COLO668 (cell line): ENCODE results near the gene PHF8.

Experiments used
- DNase-seq: peaks from one replicate; lab custom pipeline; 2025; ENCODE audit not compliant: unreplicated experiment; lab: John Stamatoyannopoulos, UW

Gene PHF8

DNA sequence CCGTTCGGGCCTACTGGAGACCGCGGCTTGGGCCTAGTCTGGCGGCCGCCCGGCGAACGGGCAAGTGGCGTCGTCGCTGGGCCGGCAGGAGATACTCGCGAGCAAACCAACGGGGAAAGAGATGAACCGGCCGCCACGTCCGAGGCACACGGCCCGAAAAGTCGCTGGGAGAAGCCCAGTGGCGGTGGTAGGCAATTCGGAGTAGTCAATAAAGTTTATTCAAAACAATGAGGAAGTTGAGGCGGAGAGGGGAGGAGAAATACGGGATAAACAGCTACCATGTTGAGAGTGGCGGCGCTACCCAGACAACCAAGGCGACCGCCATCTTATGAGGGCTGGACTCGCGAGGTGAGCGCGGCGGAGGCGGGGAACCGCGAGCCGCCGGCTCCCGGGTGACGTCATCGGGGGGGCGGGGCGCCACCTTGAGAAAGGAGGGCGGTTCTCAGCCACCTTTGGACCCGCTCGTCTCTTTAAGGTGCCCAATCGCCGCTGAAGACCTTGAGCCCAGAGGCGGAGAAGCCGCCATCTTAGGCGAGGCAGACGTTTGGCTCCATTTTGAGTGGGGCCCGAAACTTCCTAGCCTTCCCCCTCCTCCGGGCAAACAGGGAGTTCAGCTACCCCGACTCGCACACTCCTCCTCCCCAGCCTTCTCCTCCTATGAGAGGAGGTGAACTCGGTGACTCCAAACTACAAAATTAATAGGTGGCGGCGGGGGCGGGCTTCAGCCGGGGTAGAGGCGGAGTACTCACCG, at the start of gene PHF8:
Gene PHF8, minus strand, starts transcription at position 348 of the 751 bp plus-strand sequence. CDS start 1,745 bp downstream, outside the sequence.
- DNase-seq, result peak; percentile 95

- no peak for DNase-seq
These were observed 49.3 kb upstream of the PHF8 start for GRCh38 chrX:54093571-54093970.

DNA sequence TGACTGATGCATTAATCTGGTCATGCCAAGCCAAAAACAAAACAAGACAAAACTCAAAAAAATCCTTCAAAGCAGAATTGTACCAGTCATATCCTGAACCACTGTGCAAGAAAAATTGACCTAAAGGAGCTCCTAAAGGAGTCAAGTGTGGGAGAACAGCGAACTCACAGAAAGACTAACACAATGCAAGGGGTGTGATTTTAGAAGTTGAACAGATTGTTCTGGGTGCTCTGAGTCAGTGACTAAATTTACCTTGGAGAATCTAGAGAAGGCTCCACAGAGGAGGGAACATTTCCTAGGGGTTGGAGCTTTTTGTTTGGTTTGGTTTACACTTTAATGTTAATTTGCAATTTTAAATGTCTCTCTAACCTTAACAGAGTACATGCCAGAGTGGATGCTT, 48.9 kb upstream of the PHF8 start:
- DNase-seq, result no peak

- DNase-seq, result no peak
These were observed 46.6 kb upstream of the PHF8 start for GRCh38 chrX:54090880-54091279.

- no peak for DNase-seq
These were observed 44.9 kb upstream of the PHF8 start for GRCh38 chrX:54089191-54089590.

GRCh38 chrX:54087661-54088060, 43.4 kb upstream of the PHF8 start:
- no peak for DNase-seq

- DNase-seq, result no peak
These were observed 41.4 kb upstream of the PHF8 start for GRCh38 chrX:54085666-54086065.

GRCh38 chrX:54076903-54077302, 32.6 kb upstream of the PHF8 start:
- DNase-seq, result no peak

DNA sequence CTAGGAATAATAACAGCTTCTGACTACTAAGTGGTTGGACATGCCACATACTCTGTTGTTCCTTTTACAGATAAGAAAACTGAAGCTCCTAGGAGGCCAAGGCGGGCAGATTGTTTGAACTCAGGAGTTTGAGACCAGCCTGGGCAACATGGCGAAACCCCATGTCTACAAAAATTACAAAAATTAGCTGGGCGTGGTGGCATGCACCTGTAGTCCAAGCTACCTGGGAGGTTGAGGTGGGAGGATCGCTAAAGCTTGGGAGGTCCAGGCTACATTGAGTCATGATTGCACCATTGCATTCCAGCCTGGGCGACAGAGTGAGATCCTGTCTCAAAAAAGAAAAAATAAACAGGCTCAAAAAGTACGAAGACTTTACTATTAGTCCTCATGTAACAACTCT, 30.6 kb upstream of the PHF8 start:
- DNase-seq, result no peak

DNA sequence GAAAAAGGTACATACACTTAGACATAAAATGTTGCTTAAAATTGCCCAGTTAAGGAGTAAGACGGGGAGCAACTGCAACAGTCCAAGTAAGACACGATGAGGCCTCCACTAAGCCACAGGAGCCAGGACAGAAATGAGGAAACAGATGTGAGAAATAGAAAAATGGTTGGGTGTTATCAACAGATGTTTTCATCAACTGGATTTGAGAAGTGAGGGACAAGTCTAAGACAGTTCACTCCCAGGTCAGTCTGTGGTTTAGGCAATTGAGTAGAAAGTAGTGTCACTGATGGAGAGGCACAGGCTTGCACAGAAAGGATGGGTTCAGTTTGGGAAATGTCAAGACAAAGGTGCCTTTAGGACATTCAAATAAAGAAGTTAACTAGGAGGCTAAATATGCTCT, 23.5 kb upstream of the PHF8 start:
- no peak for DNase-seq

GRCh38 chrX:54066841-54067240, 22.6 kb upstream of the PHF8 start:
- DNase-seq, result no peak

DNA sequence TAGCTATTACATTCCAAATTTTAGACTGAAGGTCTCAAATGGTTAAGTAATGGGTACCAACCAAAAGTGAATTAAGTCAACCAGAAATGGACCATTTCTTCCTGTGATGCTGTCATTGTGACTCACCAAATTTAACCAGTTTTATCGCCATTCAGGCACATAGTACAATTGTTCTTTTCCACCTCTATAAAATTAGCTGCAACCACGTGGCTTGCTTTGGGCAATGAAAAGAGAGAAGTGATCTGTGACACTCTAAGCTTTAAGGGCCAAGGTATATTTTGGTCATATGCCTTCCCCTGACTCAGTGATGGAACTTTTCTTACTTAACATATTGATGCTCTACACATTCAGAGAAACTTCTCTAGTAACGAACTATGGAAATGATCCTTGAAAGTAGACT, 20.3 kb upstream of the PHF8 start:
- no peak for DNase-seq

- no peak for DNase-seq
These were observed 19.1 kb upstream of the PHF8 start for GRCh38 chrX:54063361-54063760.

GRCh38 chrX:54049801-54050200, 5.5 kb upstream of the PHF8 start:
- DNase-seq, result no peak

DNA sequence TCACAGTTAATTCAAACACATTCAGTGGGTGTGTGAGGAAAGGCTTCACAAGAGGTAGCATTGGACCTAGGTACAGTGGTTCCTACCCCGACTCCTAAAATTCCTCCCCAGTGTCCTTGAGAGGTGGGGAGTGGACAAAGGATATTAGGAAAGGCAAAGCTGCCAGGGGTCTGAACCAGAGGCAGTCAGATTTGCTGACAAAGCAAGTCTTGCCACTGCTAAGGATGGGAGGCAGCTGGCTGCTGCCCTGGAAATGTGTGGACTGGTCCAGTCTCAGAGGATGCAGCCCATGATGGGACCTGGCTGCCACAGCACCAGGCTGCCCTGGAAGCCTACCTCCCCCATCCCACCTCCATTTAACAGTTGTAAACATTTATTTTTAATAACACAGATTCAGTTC, 4.1 kb upstream of the PHF8 start:
- DNase-seq, result peak; percentile 13

DNA sequence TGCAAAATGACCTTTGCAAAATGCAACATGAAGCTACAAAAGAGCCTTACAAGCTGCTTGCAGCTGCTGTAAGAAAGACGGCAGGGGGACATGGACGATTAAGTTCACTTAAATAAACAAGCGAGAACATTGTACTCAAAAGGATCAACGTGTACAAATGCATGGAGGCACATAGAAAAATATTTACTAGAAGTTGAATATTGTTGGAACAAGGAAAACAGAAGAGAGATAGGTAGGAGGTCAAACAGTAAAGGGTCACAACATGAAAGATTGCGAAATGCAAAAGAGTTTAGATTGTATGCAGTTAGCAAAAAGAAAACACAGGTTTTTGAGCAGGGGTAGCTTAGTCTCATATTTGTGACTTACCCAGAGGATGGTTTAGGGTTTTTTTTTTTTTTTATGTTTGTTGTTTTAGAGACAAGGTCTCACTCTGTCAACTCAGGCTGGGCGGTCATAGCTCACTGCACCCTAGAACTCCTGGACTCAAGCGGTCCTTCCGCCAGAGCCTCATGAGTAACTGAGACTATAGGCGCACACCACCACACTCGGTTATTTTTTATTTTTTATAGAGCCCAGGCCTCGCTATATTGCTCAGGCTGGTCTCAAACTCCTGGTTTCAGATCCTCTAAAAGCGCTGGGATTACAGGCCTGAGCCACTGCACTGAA, 1.4 kb upstream of the PHF8 start:
- DNase-seq, result peak; percentile 64

DNA sequence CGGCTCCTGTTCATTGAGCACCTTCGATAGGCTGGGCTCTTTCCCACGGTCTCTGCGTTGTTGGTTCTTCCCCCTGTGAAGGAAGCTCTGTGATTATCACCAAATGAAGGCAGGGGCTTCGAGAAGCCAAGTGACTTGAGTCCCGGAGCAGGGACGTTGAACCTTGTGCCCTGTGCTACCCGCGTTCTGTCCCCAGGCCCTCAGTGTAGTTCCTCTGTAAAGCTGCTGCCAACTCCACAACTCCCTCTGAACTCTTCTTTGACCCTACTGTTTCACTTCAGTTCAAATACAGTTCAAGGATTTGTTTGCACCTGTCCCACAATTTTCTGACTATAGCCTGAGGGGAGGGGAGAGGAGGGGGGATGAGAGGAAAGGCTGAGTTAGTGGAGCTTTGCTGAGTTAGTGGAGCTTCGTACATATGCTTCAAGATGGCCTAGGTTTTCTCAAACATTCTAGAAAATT, 635 bp upstream of the PHF8 start:
- DNase-seq, result peak; percentile 34

DNA sequence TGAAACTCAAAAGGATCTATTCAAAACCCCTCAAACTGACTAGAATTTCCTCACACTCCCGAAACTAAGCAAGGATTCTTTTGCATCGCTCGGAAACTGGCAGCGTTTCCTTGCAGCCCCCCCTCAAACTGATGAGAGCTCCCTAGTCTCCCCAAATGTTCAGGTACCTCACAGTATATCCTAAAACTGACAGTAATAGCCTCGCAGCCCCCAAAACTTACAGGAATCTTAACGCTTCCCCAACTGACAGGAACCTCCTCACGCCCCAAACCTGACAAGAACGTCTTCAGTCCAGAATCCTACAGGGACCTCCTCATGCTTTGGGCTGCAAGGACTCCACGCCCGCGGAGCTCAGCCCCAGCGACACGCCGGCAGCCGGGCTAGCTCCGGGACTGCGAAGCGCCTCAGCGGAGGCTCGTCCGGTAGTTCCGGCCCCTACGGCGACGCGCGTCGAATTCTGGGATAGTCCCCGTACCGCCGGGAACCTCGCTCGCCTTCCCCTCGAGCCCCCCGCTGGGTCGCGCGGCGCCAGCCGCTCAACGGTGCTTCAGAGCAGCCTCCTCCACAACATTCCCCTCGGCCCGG, 640 bp downstream of the PHF8 start:
- DNase-seq, result peak; percentile 60

DNA sequence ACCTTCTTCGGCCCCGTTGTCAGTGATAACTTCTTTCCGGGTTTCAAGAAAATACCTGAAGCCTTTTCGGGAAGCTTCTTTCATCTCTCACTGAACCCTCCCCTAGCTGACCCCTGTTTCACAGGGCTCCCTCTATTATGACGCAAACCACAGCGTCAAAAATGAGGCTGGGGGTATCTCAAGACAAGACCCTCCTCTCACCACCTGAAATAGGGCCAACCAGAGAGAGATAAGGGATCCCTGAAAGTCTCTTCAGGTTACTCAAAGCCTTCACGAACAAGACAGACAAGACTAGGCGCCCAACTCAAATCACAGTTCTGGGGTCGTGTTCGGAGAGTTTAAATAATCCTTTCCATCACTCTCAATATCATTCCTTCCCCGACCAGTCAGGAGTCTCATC, 1.2 kb downstream of the PHF8 start:
- no peak for DNase-seq

GRCh38 chrX:54042609-54043021, 1.7 kb downstream of the PHF8 start:
- DNase-seq, result peak; percentile 47

DNA sequence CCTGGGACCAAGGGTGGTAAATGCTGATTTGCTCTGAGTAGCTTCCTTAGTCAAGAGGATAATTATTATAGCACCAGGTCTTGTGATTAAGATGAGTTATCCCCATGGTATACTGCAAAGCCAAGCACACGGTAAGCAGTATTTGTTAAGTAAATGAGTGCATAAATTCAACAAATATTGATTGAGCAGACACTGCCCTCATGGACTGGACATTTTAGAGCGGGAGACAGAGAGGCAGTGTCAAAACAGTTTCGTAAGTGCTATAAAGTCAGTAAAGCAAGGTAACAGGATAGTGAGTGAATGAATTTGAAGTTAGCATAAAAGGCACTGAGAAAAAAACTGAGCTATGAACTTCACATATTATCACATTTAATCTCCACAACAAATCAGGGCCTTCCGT, 13.9 kb downstream of the PHF8 start:
- no peak for DNase-seq

DNA sequence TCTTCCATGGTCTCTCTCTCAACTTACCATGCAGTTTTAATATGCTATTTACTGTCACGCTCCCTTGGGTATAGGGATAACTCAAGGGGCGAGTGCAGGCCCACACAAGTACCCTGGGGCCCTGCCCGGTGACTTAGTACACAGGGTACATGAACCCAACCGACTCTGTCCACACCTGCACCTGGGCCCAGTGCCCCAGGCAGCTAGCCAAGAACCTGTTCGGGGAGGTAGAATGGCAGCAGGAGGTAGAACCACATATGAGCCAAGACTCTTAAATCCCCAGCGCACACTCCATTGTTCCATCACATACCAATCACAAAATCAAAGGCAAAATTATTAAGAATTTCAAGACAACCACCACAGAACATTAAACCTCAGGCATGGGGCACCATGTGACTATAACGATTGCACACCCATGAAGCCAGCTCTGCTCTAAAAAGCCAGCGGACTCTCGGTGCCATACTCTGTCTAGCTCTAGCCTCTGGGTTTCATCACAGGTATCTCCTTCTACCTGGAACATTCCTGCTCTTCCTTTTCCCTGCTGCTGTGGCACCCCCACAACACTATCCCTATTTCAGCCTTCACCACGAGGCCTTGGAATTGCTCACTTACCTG, 14.6 kb downstream of the PHF8 start:
- peak; percentile 67 for DNase-seq
